ENCODE measurements around the gene LARP1.
"Not testable (repeated sequence)": the region's sequence is repeated elsewhere in the genome, so short reads cannot be mapped to it uniquely, and the experiment has no call there.

LARP1 gene

DNA sequence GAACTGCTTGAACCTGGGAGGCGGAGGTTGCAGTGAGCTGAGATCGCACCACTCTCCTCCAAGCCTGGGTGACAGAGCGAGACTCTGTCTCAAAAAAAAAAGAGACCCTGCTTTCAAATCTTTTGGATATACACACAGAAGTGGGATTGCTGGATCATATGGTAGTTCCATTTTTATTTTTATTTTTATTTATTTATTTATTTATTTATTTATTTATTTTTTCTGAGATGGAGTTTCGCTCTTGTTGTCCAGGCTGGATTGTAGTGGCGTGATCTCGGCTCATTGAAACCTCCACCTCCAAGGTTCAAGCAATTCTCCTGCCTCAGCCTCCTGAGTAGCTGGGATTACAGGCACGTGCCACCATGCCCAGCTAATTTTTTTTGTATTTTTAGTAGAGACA is 19.8 kb upstream of the LARP1 start:
- not testable (repeated sequence) for DNase-seq

DNA sequence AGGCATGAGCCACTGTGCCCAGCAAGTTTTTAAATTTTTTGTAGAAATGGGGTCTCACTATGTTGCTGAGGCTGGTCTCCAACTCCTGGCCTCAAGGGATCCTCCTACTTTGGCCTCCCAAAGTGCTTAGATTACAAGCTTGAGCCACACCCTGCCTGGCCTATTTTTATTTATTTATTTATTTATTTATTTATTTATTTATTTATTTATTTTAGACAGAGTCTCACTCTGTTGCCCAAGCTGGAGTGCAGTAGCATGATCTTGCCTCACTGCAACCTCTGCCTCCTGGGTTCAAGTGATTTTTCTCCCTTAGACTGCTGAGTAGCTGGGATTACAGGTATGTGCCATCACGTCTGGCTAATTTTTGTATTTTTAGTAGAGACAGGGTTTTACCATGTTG is 18.8 kb upstream of the LARP1 start:
- DNase-seq = not testable (repeated sequence)

DNA sequence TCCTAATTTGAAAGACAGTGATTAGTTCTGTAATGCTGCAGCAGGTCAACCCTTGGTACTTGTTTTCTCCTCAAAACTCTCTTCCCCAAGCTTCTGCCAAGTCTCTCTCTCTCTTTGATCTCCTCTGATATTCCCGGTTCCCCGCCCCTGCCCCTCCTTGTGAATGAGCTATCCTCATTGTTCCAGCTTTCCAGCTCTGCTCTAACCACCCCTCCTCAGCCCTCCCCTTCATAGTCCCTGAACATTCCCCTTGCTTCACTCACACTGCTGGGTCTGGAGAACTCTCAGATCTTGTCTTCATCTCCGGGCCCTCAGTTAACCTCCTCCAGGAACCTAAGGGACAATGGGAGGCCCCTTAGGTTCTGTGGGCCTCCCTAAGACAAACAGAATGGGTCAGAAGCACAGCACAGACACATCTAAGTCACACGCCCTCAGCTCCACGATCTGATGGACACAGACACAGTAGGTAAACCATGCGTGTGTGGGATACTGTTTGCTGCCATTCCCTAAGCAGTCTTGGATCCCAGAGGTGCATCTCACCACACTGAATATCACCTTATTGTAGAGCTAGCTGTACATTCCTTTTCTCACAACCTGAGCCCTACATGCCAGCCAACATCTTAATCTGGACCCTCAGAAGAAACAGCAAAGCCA is 17.4 kb upstream of the LARP1 start:
- no peak for DNase-seq

DNA sequence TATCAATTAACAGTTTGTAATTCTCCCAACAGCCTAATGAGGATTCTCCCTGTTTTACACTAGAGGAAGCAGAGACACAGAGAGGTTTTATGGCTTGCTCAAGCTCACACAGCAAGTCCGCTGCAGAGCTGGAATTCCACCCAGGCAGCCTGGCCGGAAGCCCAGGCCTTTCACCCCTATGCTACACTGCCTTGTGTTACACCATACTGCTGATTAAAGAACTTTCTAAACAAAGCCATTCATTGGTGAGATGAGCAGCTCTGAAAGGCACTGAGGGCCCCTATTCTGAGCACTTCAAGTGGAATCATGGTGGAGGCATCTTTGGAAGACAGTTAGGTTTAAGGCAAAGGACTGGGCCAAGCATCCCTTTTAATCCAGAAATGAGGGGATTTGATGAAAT is 14.7 kb upstream of the LARP1 start:
- no peak for DNase-seq

DNA sequence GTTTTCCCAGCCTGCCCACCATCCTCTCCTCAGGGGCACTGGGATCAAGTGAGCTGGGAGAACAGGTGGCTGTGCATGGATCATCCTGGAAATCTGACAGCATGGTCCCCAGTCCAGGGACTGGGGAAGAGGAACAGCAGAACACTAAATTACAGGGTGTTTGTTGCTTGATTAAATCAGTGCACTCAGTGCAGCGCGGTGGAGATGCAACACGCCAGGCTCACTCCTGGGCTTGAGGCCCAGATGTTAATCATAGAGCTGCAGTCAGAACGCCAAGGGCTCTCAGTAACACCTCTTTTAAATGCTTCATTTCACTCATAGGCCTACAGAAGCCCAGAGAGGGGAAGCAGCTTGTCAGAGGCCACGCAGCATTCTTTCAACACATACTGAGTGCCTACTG is 14.2 kb upstream of the LARP1 start:
- DNase-seq = no peak

DNA sequence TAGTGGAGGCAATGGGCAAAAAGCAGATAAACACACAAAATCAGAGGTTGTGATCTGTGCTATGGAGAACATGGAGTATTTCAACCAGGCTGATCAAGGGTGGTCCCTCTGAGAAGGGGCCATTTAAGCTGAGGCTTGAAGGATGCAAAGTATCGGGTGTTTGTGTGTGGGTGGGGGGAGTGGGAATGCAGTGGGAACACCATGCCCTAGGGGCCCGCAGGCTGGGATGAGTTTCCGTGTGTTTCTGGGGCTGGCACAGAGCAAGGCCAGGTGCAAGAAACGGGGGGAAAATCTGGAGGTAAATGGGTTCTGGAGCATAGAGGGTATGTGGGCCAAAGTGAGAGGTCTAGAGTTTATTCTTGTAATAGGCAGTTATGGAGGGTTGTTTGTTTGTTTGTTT is 13.8 kb upstream of the LARP1 start:
- no peak for DNase-seq

DNA sequence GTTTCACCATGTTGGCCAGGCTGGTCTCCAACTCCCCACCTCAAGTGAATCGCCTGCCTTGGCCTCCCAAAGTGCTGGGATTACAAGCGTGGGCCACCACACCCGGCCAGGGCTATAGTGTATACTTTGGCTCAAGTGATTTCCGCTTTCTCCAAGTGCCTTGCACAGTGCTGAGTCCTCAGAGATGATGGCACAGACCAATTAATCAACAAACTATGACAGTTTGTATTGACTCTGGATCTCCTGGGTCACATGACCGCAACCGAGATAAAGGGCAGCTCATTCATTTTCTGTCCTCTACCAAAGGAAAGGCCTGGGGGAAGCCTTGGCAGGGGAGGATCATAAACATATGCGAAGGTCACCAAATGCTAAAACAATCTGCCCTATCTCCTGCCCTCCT is 11.4 kb upstream of the LARP1 start:
- DNase-seq = no peak

DNA sequence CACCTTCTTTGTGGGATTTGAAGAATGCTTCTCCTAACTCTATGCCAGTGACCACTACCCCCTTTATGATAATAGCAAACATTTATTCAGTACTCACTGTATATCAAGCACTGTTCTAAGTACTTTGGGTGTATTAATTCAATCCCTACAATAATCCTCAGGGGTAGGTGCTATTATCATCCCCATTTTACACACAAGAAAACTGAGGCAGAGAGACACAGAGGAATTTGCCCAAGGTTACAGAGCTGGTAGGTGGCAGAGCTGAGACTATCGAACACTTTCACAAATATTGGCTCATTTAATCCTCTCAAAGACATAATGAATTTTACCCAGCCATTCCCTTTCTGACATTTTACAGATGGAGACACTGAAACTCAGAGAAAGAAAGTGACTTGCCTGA is 9.8 kb upstream of the LARP1 start:
- no peak for DNase-seq

DNA sequence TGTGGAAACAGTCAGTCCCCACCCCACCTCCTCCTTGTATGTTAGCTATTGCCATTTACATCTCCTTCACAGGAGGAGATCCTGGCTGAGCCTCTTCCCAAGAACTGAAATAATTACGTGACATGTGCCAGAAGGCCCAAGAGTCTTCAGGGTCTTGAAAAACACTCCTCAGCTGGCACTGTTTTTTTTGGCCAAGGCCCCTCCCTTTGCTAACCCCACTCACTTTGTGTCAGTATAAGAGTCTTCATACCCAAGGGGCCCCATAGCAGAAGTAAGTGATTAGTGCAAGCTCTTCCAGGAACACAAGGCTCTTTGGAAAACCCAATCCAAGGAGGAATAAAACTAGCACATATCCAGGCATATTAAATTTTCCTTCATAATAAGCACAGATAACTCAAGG is 5.7 kb upstream of the LARP1 start:
- no peak for DNase-seq

DNA sequence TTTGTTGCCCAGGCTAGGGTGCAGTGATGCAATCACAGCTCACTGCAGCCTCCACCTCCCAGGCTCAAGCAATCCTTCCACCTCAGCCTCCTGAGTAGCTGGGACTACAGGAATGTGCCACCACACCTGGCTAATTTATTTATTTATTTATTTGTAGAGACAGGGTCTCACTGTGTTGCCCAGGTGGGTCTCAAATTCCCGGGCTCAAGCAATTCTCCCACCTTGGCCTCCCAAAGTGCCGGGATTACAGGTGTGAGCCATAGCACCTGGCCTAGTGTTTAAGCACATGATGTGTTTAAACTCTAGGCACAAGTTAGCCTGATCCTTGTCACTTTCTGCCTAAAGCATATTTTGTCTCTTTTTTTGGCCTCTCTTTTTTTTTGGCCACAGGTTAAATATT is 4.5 kb upstream of the LARP1 start:
- not testable (repeated sequence) for DNase-seq

DNA sequence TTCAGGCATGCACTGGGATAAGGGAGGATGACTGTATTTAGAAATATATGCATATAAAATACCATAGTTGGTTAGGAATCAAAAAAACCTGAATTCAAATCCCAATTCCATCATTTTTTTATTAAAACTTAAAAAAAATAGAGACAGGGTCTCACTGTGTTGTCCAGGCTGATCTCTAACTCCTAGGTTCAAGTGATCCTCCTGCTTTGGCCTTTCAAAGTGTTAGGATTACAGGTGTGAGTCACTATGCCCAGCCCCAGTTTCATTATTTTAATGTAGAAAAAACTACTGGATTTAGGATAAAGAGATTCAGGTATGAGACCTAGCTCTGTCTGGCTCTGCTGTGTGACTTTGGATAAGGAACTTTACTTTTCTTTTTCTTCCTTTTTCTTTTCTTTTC is 3.3 kb upstream of the LARP1 start:
- no peak for DNase-seq

DNA sequence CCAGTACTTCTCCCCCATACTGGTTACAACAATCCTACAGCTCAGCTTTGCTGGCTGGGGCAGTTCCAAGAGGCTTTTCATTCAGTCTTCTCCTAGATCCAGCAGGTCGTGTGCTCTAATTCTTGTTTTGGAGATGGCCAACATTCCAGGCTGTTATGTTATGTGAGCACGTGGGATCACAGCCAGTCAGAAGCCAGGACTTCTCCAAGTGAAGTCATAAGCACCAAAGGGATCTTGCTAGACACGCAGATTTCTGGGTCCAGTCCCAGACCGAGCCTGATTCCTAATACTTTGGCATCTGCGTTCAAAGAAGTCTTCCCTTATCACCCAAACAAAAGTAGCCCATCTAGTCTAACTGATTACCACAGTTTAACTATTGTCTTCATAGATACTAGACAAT is 1.4 kb upstream of the LARP1 start:
- DNase-seq = no peak

DNA sequence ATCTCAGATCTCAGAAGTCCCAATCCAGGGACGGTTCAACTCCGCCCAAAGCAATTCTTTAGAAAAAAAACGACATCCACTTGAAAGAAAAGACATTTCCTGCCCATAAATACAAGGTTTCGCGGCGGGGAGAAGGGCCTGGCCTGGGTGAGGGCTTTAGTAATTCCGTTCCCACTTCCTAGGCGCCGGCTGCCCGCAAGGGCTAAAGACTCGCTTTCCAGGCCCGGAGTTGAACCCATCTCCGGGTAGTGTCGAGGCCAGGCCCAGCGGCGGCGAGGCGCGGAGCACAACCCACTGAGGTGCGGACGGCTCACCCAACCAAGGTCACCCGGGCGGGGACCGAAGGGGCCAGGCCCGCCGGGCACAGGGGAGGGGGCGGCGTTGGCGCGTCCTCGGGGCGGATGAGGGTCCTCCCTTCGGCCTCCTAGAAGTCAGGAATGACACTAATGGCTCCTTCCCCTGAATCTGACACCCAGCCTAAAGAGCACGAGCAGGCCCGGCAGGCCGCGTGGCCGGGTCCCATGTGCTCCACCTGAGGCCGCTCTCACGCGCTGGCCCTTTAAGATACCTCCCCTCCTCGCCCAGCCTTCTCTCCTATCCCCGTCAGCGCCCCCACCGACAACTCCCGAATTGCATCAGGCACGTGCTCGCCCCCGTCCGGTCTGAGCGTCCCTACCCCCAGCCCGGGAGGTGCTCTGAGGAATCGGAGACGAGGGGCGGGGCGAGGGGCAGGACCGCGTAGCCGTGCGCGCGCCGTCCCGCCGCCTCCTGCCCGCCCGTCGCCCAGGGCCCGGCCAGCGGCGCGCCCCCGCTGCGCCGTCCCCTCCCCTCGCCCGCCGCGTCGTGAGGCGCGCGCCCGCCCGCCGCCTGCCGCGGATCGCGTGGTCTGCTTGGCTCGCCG is 467 bp upstream of the LARP1 start:
- DNase-seq = peak; percentile 89

DNA sequence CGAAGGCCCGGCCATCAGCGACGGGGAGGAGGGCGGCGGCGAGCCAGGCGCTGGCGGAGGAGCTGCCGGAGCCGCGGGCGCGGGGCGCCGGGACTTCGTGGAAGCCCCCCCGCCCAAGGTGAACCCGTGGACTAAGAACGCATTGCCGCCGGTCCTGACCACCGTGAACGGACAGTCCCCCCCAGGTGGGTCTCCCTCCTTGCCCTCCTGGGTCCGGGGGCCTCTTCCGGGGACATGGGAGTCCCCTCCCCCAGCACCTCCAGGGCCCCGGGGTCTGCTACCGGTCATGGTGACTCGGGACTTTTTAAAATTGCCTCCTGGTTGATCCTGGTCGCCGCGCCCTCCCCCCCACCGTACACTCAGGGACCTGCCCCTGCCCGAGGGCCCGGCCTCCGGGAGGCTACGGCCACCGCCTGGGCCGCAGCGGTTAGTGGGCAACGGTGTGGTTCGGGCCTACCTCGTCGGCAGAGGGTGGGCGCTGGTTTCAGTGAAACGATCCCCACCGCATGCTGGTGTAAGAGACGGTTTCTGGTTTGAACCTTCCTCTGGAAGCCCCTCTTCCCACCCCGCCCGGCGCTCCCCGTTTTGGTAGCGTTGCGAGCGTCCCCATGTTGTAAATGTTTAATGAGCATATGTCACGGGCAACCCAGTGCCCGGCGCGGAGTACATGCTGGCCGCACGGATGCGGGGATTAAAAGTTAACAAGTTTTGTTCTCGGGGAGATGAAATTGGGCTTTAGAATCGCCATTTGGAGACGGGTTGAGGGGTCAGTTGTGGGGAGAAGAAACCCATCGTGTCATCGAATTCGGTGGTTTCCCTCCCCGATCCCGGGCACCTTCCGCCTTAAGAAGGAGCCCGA is 1.1 kb downstream of the LARP1 start:
- DNase-seq = no peak

DNA sequence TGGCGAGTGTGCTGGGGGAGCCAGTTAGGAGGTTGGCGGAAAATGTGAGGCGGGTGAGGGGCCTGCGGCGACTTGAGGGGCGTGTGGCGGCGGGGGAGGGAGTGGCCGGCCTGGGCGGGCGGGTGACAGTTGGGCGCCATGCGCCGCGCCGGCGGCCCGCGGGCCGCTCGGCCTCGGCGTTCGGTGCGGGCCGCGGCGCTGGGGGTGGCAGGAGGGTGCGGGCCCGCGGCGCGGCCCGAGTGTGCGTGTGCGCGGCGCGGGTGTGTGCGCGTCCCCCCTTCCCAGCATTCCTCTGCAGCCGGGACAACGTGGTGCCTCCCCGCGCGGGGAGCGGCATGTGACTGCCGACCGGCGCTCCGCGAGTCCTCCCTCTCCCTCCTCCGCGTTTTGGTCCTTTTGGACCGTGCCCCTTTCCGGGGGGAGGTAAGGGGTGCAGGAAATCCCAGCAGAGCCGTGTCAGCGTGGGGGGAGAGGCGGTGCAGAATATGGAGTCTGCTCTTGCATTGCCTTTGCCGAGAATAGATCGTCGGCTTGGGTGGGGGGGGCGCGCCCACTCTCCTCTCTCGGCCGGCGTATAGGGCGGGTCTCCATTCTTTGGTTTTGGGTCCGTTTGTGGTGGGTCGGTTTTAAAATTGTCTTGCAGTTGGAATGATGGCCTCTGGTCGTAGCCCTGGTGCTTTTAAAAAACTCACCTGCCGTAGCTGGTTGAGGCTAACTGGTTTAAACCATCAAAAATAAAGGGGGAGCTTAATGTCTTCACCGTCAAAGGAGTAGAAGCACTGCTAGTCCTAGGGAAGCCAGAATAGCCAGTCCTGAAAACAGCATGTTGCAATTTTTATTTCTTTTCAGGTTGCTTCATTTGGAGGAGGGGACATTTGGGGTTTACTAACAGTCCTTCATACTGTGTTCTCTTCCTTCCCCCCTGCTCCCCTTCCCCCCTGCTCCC is 2.0 kb downstream of the LARP1 start:
- DNase-seq = no peak

DNA sequence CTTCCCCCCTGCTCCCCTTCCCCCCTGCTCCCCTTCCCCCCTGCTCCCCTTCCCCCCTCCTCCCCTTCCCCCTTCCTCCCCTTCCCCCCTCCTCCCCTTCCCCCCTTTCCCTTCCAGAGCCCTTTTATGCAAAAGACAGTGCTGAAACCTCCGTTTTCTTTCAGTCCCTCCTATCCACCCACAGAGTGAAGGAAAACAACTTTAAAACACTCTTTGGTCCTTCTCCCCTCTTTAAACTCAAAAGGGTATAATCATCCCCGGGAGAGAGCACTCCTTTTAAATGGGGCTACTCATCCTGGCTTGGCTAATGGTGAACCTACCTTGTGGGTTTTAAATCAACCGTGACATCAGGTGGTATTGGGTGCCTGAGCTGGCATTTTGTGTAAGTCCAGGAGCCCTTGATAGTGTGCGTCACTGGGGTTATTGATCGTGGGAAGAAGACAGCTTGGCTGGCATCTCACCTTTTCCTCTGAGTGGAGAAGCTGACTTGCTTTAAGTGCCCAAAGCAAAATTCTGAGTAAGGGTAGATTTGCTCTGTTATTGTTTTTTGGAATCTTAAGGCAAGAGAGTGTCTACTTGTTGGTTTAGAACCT is 2.7 kb downstream of the LARP1 start:
- DNase-seq = peak; percentile 30

DNA sequence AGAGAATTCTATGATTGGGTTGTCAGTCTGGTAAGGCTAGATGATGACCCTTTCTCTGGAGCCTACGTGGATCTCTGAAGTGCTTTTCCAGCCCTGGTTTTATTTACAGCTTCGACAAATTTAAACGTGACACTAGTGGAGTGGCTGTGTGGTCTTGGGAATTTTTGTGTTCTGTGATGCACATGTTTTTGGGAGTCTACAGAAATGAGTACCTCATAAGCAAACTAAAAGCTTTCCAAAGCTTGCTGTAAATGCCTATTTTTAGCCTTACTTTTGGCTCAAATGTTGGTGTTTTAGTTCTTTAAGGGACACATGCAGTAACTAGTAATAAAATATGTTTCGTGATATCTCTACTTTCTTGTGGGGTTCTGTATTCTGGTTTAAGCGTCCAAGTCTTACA is 3.3 kb downstream of the LARP1 start:
- DNase-seq = no peak

DNA sequence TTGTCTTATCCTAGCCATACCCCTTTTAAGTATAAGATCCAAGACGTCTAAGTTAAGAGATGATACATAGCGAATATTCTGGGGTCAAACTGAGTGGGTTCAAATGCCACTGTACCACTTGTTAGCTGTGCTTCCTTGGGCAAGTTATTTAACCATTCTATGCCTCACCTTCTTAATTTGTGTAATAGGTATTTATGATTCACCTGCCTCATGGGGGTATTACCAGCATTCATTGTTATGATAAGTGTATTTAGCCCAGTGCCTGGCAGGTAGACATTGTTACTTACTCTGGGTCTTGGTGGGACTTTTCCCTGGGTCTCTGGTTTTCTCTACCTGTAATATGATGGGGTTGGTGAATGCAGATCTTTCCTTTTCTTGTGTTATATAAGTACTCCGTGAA is 3.8 kb downstream of the LARP1 start:
- no peak for DNase-seq

DNA sequence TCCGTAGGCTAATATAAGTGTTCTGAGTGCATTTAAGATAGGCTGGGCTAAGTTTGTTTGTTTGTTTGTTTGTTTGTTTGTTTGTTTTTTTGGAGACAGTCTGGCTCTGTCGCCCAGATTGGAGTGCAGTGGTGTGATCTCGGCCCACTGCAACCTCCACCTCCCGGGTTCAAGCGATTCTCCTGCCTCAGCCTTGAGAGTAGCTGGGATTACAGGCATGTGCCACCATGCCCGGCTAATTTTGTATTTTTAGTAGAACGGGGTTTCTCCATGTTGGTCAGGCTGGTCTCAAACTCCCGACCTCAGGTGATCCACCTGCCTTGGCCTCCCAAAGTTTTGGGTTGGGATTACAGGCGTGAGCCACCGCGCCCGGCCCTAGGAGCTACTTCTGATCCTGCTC is 4.7 kb downstream of the LARP1 start:
- DNase-seq = not testable (repeated sequence)

DNA sequence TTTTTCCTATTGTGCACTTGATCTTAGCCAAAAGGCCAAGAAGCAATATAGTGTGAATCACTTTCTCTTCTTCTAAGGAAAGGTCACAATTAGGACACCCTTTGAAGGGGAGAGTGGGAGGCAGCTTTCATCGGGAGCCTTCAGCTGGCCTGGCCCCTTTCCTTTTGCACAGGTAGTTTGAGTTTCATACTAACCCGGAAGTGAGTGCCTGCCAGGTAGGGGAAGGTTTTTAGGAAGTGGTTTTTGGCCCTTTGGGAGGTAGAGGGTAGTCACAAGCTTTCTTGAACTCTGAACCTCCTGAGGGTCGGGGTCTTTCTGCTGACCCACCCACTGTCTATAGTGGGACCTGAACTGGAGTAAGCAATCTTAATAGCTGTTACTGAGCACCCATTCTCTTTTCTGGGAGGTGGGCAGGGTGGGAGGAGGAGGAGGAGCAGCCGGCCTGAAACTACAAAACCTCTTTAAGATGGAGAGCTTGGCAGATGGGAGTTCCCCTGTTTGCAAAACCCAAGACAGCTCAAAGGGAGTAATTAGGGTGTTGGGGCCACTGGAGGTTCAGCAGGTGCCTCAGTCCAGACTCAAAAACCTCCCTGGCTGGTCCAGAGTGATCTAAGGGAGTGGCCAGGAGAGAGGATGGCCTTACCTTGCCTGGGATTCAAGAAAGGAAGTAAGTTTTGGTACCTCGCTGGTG is 6.0 kb downstream of the LARP1 start:
- DNase-seq = no peak

DNA sequence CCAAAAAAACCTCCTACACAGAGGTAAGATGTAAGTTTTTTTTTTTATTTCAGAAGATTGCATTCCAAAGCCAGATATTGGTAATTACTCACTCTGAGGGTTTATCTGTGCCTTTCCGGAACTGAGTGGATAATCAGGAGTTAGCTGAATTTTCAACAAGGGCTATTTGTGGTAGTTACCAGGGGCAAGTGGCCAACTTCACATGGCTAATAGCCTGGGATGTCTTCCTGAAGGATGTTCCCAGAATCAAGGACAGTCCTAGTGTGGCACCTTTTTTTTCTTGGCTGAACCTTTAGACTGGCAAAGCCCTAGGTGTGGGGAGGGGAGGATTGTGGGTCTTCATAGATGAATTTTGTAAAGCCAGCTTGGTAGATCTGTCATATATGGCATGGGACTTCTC is 7.1 kb downstream of the LARP1 start:
- no peak for DNase-seq
